ENCODE measurements around the gene SNRPA1.

SNRPA1 gene

DNA sequence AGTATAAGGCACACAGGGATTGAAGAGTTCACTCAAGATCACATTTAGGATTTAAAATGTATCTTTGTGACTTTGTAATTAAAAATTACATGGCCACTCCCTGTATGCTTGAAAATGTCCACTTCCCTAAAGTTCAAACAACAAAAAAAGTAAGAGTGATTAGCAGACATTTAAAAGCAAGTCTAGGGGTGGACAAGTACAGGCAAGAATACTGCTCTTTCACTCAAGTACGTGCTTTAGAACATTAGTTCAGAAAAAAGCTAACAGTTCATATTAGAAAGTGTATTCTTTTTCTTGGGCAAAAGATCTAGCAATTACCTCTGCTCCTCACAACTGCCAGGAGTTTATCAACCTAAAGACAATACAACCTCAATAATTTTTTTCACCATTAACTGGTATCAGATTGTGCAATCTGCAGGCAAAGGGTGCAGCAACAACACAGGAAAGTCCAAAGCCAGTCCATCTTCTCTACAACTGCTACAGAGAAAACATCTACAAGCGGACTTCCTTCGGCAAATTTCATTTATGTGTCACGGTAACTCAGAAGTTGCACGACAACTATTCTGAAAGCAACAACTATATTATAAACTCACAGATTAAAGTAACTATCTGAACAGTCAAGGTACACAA is 61.3 kb downstream of the SNRPA1 start:
- no peak for DNase-seq

DNA sequence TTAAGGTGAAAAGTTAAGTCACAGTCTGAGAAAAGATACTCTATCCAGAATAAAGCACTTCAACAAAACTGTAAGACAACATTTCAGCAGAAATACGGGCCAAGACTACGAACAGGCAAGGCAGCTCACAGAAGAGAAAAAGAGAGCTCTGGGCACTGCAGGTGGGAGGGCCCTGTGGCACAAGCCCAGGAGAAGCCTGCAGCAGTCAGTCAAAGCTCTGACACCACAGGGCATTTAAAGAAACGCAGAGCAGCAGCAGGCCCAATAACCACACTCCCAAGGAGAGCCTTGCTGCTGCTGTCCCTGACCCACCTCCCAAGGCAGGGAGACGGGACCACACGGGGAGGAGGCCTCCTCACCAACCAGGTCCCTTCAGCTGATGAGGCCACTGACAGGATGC is 62.4 kb downstream of the SNRPA1 start:
- no peak for DNase-seq
